Transverse colon (tissue), 4 donors: ENCODE measurements around the gene RBM47.

Experiments
- CTCF ChIP-seq, 5 experiments: fragments of 200-600 bp in 3 of 5; fragments of 450-650 bp in 2 of 5; sonication (generic) in 3 of 5; IDR thresholded peaks; 1 replicate in 2 of 5; 2 replicates in 3 of 5; pipeline ENCODE4 v1.5.1; 2016 to 2017; ENCODE audit warnings: antibody characterized with exemption in 5 of 5, inconsistent platforms in 3 of 5, mild to moderate bottlenecking in 2 of 5, moderate library complexity in 1 of 5
- EP300 ChIP-seq: sonication (generic); formaldehyde crosslinking; IDR thresholded peaks from one replicate; pipeline ENCODE4 v1.6.1; 2017; ENCODE audit warnings: antibody characterized with exemption, low read depth
- POLR2A ChIP-seq: fragments of 450-650 bp; IDR thresholded peaks from one replicate; pipeline ENCODE4 v1.6.1; 2016; ENCODE audit warnings: antibody characterized with exemption, mild to moderate bottlenecking, moderate library complexity
- POLR2AphosphoS5 ChIP-seq, 3 donors: sonication (generic); formaldehyde crosslinking; IDR thresholded peaks; one replicate each; pipeline ENCODE4 v1.6.1; 2016; ENCODE audit warnings: antibody characterized with exemption in 3 of 3

GRCh38 chr4:40417941-40418340 is 211.7 kb downstream of the RBM47 start:
- TF ChIP-seq CTCF (IDR thresholded peaks at IDR 0.05) (no peak), EP300 (no peak), POLR2A (no peak), POLR2AphosphoS5 (IDR thresholded peaks at IDR 0.05) (no peak)
